ENCODE measurements around the gene KIZ. TPM values are rescaled to one million over a fixed set of nuclear protein-coding genes. Genes with fewer than 3 reads are reported as not detected.

KIZ gene
- total and polyA plus RNA-seq, 7 donors, result 5.1 to 291 (median 171) TPM

GRCh38 chr20:21289651-21290050 lies 163.8 kb downstream of the KIZ start:
- no peak overlapping the region for H3K4me3 ChIP-seq
- no peaks in the 10 kb centered on the region for H3K9me3 ChIP-seq
- H3K27me3 ChIP-seq, result no peaks in the 10 kb centered on the region
- WGBS, 2 donors, result 34 to 39% methylated on average over 2 of the region's 2 CpGs
- no peak for TF ChIP-seq POLR2A (IDR thresholded peaks at IDR 0.05)
- TF ChIP-seq EP300 (IDR thresholded peaks at IDR 0.05), result no peak
- TF ChIP-seq POLR2AphosphoS5 (IDR thresholded peaks at IDR 0.05), result no peak
- TF ChIP-seq CTCF (IDR thresholded peaks at IDR 0.05), result no peak
- H3K4me1 ChIP-seq, result no peaks in the 10 kb centered on the region
- no peaks in the 10 kb centered on the region for H3K36me3 ChIP-seq
- H3K27ac ChIP-seq, result no peak overlapping the region
- intact Hi-C loops (cut with DNase I), result no loop called here
- no peak for DNase-seq

GRCh38 chr20:21291026-21291425 lies 165.1 kb downstream of the KIZ start:
- no peaks in the 10 kb centered on the region for H3K9me3 ChIP-seq
- H3K4me3 ChIP-seq, result no peak overlapping the region
- H3K36me3 ChIP-seq, result no peaks in the 10 kb centered on the region
- no peaks in the 10 kb centered on the region for H3K27me3 ChIP-seq
- TF ChIP-seq POLR2AphosphoS5 (IDR thresholded peaks at IDR 0.05) (no peak), CTCF (IDR thresholded peaks at IDR 0.05) (no peak), EP300 (IDR thresholded peaks at IDR 0.05) (no peak), POLR2A (IDR thresholded peaks at IDR 0.05) (no peak)
- no peak overlapping the region for H3K27ac ChIP-seq
- no peaks in the 10 kb centered on the region for H3K4me1 ChIP-seq
- intact Hi-C loops (cut with DNase I), result no loop called here
- no peak for DNase-seq
- 93 to 94% methylated on average over 2 of the region's 2 CpGs for WGBS, 2 donors

- 74 to 77% methylated on average over 5 of the region's 5 CpGs for WGBS, 2 donors
- DNase-seq, result no peak
Measured at GRCh38 chr20:21294755-21295154, 168.9 kb downstream of the KIZ start.

More at GRCh38 chr20:21294755-21295154, 168.9 kb downstream of the KIZ start:
- H3K27ac ChIP-seq, result no peak overlapping the region
- no peaks in the 10 kb centered on the region for H3K4me1 ChIP-seq
- H3K27me3 ChIP-seq, result peaks cover 0 to 4% (median 0%) of the 10 kb centered on the region in 3 donors
- TF ChIP-seq POLR2AphosphoS5 (IDR thresholded peaks at IDR 0.05), result no peak
- TF ChIP-seq POLR2A (IDR thresholded peaks at IDR 0.05), result no peak
- TF ChIP-seq CTCF (IDR thresholded peaks at IDR 0.05), result no peak
- TF ChIP-seq EP300 (IDR thresholded peaks at IDR 0.05), result no peak
- no peaks in the 10 kb centered on the region for H3K9me3 ChIP-seq
- intact Hi-C loops (cut with DNase I), result no loop called here
- H3K36me3 ChIP-seq, result no peaks in the 10 kb centered on the region
- no peak overlapping the region for H3K4me3 ChIP-seq

Small RNA genes within 50 kb of the gene (small RNA-seq; reads per million reads assigned to genes)
- 0 reads per million in 3 donors for gene RNA5SP477

Other genes with a start within 250 kb of the KIZ start
- not detected for gene LINC00237, start 19.7 kb upstream of the KIZ start, total RNA-seq
- gene LINC00237, start 19.7 kb upstream of the KIZ start, polyA plus RNA-seq, result not detected
- 10 to 100 TPM; 53.5 to 79.8 (median 66.1) TPM for gene XRN2, start 177.2 kb downstream of the KIZ start, total RNA-seq
- 10 to 100 TPM; 21.0 to 31.4 (median 25.0) TPM for gene XRN2, start 177.2 kb downstream of the KIZ start, polyA plus RNA-seq

Data from sigmoid colon (tissue), 7 donors.